MV-4-11 (cell line): ENCODE measurements around the gene INSR.
"Not testable (repeated sequence)": the region's sequence is repeated elsewhere in the genome, so short reads cannot be mapped to it uniquely, and the experiment has no call there.

Experiments
- DNase-seq: peaks from one replicate; lab custom pipeline; 2025; lab: John Stamatoyannopoulos, UW

INSR gene

DNA sequence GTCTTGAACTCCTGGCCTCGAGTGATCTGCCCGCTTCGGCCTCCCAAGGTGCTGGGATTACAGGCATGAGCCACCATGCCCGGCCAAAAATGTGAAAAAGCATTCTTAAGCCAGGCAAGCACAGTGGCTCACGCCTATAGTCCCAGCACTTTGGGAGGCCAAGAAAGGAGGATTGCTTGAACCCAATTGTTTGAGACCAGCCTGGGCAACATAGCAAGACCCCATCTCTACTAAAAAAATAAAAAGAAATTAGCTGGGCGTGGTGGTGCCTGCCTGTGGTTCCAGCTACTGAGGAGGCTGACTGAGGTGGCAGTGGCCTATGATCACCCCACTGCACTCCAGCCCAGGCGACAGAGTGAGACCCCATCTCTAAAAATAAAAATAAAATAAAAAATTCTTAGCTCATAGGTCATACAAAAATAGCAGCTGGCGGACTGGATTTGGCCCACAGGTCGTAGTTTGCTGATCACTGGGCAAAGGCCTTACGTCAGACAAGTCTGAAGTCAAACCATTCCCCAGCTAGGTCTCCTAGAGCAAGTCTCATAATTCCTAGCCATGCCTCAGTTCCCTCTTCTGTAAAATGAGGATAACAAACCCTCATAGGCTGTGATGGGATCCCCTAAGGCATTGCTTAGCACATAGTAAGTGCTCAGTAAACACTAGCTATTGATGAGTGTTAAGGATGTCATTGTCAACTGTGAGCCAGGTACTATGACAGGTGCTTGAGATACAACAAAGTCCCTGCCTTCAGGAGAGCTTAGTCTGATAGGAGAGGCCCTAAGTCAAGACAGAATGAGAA lies 36.0 kb downstream of the INSR start:
- DNase-seq = no peak

DNA sequence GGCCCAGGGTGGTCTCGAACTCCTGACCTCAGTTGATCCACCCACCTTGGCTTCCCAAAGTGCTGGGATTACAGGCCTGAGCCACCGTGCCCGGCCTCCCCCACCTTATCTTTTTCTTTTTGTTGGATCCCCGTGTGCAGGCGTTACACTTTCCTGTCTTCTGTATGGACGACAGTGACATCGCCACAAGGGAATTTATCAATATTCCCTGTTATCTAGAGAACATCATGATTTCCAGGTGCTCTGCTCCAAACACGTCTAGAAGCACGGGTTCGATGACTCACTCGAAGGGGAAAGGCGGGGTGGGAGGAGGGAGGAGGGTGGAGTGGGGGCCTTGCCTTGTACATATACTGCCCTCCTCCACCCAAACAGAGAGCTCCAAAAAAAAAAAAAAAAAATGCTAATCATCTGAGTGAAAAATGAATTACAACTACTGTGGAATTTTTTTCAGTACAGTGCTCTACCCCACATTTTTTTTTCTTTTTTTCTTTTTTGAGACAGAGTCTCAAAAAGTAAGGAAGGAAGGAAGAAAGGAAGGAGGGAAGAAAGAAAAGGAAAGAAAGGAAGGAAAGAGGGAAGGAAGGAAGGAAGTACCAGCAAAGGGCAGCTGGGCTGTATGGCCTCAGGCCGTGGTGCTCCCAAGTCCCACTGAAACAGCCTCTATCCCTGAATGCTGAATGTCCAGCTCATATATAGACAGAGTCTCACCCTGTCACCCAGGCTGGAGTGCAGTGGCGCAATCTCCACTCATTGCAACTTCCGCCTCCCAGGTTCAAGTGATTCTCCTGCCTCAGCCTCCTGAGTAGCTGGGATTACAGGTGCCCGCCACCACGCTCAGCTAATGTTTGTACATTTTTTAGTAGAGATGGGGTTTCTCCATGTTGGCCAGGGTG lies 36.8 kb downstream of the INSR start:
- DNase-seq = no peak

DNA sequence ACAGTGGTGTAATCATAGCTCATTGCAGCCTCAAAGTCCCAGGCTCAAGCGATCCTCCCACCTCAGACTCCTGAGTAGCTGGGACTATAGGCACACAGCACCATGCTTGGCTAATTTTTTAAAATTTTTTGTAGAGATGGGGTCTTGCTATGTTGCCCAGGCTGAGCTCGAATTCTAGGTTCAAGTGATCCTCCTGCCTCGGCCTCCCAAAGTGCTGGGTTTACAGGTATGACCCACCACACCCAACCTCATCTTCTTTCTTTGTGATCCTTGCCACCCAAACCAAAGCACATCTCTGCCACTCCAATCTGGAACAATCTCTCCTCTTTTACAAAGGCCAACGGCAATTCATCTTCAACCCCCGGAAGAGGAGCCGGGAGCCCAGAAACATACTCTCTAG lies 38.6 kb downstream of the INSR start:
- no peak for DNase-seq

DNA sequence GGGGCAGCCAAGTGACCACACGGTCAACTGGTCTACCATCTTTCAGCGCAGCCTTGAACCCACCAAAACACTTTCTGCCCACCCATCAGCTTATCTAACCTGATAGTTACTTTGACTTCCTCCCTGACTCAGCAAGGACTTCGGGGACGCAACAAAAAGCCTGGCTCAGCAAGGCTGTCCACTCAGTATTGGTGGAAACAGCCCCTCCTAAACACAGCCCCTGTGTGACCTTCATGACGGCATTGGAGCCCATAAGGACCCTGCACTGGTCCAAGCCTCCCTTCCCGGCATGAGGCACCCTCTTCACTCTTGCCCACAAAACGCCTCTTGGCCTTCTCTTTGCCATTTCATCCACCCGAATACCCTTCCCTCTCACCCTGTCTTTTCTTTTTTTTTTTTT lies 39.1 kb downstream of the INSR start:
- no peak for DNase-seq

DNA sequence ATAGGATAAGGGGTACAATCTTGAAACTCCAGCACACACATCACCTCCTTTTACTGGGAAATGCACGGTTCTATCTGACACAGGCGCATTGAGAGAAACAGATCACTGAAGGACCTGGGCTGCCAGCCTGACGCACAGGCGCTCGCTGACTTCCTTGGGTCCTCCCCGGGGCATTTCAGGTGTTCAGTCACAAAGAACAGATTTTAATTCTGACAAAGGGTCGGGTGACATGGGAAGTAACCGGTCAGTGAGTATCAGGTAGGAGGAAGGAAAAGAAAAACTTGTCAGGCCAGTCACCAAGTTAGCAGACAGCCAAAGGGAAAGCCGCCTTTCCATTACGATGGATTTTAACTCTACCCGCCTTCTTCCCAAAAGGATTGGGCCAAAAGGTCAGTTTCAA lies 39.6 kb downstream of the INSR start:
- no peak for DNase-seq

DNA sequence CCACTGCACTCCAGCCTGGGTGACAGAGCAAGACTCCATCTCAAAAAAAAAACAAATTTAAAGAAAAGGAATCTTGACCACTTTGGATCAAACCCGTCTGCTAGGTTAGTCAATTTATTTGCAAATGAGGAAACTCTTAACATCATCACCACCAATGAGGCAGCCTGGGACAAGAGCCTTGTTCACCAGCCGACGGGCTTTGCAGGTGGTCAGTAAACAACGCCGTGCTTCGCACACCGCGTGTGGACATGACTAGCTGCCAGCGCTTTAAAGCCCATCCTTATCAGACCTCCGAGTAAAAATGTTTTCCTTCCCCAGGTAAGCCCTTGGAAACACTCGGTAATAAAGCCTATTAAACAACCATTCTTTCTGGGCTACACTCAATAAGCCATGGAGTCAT lies 41.9 kb downstream of the INSR start:
- no peak for DNase-seq

DNA sequence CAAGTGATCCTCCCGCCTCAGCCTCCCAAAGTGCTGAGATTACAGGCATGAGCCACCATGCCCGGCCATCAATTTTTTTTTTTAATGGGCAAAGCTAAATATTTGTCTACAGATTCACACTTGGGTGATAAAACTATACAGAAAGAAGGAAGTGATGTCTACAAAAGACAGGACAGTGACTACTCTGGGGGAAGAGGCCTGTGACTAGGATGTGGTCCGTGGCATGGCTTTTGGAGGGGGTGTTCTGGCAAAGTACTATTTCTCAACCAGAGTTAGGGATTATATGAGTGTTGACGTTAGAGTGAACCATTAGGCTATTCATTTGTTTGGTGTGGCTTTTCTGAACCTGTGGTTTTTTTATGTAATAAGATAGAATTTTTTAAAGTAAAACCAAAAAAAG lies 42.7 kb downstream of the INSR start:
- DNase-seq = peak; percentile 99

DNA sequence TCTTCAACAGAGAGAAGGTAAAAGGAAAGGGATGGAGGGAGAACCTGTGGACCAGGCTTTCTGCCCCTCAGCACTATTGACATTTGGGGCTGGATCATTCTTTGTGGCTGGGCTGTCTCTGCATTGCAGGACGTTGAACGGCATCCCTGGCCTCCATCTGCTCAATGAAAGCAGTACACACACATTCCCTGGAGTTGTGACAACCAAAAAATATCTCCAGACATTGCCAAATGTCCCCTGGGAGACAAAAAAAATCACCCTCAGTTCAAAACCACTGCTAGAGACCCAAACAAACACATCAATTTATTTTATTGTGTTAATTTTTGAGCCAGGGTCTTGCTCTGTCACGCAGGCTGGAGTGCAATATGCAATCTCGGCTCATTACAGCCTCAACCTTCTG lies 43.3 kb downstream of the INSR start:
- no peak for DNase-seq

DNA sequence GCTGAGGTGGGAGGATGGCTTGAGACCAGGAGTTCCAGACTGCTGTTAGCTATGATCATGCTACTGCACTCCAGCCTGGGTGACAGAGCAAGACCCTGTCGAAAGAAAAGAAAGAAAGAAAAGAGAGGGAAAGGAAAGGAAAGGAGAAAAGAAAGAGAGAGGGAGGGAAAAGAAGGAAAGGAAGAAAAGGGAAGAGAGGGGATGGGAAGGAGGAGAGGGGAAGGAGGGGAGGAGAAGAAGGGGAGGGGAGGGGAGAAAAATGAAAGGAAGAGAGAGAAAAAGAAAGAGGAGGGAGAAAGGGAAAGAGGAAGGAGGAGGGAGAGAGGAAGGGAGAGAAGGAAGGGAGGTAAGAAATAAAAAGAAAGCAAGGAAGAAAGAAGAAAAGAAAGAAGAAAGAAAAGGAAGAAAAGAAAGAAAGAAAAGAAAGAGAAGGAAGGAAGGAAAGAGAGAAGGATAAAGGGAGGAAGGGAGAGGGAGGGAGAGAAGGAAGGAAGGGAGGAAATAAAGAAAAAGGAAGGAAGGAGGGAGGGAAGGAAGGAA lies 44.1 kb downstream of the INSR start:
- no peak for DNase-seq

DNA sequence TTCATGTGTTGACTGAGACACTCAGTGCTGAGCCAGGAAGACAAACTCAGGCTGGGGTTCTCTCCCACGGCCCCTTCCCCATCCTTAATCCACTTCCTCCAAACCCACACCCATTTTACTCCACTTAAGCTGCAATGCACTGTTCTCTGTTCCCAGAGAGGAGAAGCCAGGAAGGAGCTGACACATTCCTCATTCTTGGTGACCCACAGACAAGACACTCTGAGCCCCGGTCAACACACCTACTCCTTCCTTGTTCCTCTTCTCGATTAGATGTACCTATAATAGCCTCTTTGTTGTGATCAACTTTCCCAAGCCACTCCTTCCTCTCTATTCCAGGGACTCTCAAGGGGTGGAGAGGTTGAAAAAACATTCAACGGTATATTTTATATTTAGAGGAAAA lies 47.1 kb downstream of the INSR start:
- peak; percentile 32 for DNase-seq

DNA sequence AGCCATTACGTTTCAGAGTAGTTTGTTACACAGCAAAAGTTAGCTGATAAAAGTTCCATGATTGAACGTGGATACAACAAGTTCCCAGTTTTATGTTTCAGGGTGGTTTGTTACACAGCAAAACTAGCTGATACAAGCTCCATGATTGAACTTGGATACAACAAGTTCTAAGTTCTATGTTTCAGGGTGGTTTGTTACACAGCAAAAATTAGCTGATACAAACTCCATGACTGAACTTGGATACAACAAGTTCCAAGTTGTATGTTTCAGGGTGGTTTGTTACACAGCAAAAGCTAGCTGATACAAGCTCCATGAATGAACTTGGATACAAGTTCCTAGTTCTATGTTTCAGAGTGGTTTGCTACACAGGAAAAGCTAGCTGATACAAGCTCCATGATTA lies 47.6 kb downstream of the INSR start:
- DNase-seq = no peak

DNA sequence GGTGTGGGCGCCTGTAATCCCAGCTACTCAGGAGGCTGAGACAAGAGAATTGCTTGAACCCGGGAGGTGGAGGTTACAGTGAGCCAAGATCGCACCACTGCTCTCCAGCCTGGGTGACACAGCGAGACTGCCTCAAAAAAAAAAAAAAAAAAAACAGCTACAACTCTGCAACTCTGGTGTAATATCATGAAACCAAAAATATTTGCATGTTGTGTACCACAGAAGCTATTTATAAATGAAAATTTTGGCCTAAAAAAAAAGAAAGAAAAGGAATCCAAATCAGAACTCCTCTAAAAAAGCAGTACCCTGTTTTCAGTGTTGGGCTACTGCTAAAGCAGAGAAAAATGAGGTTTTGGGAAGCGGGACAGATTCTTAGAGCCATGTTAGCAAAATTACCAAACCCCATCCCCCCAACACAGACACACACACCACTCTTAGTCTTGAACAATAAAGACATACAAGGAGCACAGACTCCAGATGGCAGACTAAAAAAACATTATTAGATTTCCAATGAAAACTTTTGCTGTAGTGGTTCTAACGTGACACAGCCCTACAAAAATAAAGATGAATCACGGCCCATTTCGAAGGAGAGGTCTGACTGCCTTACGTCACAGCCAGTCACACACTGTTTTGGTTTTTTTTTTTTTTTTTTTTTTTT lies 51.5 kb downstream of the INSR start:
- DNase-seq = peak; percentile 93

DNA sequence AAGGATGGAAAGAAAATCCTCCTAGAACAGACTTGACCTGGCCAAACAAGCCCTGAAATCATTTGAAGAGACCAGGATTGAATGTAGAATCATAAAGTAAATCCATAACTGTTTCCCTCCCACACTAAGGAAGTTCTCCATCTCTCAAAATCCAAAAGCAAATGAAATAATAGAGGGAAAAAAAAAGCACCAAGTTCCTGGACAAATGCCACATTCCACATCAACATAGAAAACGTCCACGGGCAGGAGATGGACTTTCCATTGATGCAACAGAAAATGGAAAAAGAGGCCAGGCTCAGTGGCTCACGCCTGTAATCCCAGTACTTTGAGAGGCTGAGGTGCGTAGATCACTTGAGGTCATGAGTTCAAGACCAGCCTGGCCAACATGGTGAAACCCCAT lies 56.2 kb downstream of the INSR start:
- DNase-seq = no peak

DNA sequence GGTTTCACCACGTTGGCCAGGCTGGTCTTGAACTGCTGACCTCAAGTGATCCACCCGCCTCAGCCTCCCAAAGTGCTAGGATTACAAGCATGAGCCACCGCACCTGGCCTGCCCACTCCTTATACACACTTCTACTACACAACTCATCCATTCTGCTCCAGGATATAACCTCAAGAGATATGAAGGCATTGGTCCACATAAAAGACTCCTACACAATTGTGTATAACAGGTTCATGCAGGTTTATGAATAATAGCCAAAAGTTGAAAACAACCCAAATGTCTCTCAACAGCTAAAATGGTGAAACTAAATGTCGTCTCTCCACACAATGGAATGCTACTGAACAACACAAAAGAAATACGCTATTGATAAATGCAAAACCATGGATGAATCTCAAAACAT lies 58.1 kb downstream of the INSR start:
- DNase-seq = no peak

DNA sequence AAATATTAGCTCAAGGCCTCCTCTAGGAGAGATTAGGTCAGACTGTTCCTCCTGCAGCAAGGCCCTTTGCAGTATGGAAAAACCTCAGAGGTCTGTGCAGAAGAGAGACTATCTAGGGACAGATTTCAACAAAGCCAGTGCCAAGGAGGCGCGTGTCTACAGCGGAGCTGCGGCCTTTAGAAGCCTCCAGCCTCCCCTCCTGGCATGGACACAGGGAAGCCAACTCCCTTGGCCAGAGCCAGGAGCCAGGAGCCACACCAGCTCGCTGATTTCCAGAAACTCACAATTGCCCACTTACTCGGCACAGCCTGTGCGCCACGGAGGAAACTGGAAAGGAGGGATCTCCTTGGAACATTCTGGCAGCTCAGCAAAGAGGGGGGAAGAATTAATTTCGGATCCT lies 63.4 kb downstream of the INSR start:
- DNase-seq = no peak

DNA sequence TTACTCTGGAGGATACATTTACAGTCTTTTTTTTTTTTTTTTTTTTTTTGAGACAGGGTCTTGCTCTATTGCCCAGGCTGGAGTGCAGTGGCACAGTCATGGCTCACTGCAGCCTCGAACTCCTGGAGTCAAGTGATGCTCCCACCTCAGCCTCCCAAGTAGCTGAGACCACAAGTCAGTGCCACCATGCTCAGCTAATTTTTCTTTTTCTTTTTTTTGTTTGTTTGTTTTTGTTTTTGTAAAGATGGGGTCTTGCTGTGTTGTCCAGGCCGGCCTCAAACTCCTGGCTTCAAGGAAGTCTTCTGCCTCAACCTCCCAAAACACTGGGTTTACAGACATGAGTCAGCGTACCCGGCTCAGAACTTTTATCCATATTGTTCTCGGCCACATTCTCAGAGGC lies 64.5 kb downstream of the INSR start:
- DNase-seq = no peak

DNA sequence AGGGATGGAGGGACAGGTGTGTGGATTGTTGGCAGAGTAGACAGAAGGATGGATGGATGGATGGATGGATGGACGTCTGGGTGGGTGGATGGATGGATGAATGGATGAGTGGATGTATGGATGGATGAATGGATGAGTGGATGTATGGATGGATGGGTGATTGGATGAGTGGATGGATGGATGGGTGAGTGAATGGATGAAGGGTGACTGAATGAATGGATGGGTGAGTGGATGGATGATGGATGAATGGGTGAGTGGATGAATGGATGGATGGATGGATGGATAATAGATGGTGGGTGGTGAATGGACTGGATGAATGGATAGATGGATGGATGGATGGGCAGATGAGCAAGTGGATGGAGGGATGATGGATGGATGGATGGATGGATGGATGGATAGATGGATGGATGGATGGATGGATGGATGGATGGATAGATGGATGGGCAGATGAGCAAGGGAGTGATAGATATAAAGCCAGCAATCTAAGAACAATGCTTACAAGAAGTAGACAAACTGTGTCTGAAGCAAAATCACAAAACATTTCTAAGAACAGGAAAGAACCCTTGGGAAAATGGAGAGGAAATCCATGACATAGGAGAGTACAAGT lies 65.2 kb downstream of the INSR start:
- DNase-seq = no peak

DNA sequence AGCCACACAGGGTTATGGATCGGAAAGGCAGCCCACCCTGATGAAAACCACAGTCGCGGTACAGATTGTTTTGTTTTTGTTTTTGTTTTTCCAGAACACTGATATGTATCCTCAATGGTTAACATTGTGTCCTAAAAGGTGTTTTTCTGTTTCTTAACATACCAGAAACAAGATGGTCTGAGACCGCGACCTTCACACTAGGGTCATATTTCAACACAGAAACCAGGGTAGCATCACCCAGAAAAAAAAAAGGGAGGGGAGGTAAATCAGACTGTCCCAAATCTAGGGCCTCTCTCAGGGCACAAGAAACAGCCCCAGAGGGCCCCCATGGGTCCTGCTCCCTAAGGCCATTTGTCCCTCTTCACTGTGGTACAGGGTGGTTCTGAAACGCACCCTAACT lies 66.5 kb downstream of the INSR start:
- no peak for DNase-seq

DNA sequence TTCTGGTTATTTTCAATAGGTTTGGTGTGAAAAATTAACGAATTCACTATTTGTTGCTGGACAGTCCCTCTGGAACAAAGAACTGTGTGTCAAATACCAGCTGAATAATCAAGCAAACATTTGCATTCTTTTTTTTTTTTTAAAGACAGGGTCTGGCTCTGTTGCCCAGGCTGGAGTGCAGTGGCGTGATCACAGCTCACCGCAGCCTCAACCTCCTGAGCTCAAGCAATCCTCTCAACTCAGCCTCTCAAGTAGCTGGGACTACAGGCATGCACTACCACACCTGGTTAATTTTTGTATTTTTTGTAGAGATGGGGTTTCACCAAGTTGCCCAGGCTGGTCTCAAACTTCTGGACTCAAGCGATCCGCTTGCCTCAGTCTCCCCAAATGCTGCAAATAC lies 67.1 kb downstream of the INSR start:
- DNase-seq = not testable (repeated sequence)

DNA sequence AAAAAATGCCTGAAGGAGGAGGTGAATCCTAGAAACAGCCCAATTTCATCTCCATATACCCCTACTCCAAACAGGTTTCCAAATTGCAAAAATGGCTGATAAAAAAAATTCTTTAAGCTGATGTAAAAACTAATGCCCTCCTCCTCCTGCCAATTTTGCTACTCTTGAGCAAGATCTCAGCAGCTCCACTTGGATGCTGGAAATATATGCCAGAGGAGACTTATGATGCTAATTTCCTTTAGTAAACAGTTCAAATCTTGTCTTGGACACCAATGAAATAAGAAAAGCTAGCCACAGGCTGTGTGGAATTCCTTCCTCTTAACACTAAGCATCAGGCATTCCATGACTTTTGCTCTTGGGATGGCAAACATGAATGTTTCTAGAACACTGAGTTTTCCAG lies 67.5 kb downstream of the INSR start:
- no peak for DNase-seq

DNA sequence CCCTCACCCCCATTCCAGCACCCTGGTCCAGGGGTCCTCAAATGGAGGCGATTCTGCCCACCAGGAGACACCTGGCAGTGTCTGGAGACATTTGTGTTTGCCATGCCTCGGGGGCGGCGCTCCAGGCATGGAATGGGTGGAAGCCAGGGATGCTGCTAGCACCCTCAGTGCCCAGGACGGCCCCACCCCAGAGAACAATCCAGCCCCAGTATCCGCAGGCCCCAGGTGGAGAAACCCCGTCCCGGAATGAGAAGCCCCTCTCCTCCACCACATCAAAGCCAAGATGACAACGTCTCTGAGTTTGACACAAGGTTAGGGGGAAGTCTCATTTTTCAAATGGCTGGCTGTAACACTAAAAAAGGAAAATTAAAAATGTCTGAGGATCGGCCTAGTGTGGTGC lies 68.5 kb downstream of the INSR start:
- DNase-seq = no peak

DNA sequence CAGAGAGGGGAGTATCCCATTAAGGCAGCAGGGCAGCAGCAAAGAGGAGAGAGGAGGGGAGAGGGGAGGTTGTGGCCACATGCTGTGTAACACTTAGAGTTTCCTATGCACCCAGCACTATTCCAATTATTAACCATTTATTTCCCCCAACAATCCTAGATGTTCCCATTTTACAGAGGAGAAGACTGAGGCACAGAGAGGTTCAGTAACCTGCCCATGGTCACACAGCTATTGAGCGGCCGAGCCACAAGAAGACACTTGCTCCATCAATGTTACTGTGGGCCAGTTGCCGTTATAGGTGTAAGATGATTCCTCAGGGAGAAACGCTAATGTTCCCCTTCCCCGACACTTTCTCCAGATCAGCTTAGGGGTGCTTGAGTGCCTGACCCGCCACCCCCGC lies 69.2 kb downstream of the INSR start:
- no peak for DNase-seq
